Neural cell (in vitro differentiated cells): ENCODE measurements around the gene CCDC30.

Source experiments
- CTCF ChIP-seq: fragments of 450-650 bp; IDR thresholded peaks from 2 replicates; pipeline ENCODE4 v1.5.1; 2014; ENCODE audit warnings: antibody characterized with exemption, mild to moderate bottlenecking, moderate library complexity; ENCODE audit not compliant: poor library complexity, severe bottlenecking
- EP300 ChIP-seq: fragments of 450-650 bp; conservative IDR thresholded peaks from 2 replicates; pipeline ENCODE4 v1.6.1; 2014; ENCODE audit warnings: antibody characterized with exemption, mild to moderate bottlenecking, moderate library complexity; ENCODE audit not compliant: poor library complexity, severe bottlenecking
- EZH2 ChIP-seq: fragments of 200-600, 300-800 bp; shearing (Covaris generic), sonication (generic); IDR thresholded peaks from 2 replicates; pipeline ENCODE4 v1.6.1; 2014; ENCODE audit warnings: antibody characterized with exemption, low read length, borderline replicate concordance, mild to moderate bottlenecking; ENCODE audit not compliant: insufficient read depth, poor library complexity, severe bottlenecking
- MXI1 ChIP-seq: fragments of 450-650 bp; conservative IDR thresholded peaks from 2 replicates; pipeline ENCODE4 v1.6.1; 2014; ENCODE audit warnings: antibody characterized with exemption, mild to moderate bottlenecking; ENCODE audit not compliant: poor library complexity, severe bottlenecking
- POLR2AphosphoS5 ChIP-seq: IDR thresholded peaks from 2 replicates; pipeline ENCODE4 v1.6.1; 2012
- SMC3 ChIP-seq: fragments of 450-650 bp; conservative IDR thresholded peaks from 2 replicates; pipeline ENCODE4 v1.6.1; 2014; ENCODE audit warnings: antibody characterized with exemption, mild to moderate bottlenecking, moderate library complexity; ENCODE audit not compliant: poor library complexity
- TF ChIP-seq, protein P1 (sequence below): IDR thresholded peaks from 2 replicates; pipeline ENCODE4 v1.6.1; 2012; ENCODE audit warnings: borderline replicate concordance

- no peak for TF ChIP-seq CTCF
- no peak for TF ChIP-seq EZH2
- TF ChIP-seq, protein P1, sequence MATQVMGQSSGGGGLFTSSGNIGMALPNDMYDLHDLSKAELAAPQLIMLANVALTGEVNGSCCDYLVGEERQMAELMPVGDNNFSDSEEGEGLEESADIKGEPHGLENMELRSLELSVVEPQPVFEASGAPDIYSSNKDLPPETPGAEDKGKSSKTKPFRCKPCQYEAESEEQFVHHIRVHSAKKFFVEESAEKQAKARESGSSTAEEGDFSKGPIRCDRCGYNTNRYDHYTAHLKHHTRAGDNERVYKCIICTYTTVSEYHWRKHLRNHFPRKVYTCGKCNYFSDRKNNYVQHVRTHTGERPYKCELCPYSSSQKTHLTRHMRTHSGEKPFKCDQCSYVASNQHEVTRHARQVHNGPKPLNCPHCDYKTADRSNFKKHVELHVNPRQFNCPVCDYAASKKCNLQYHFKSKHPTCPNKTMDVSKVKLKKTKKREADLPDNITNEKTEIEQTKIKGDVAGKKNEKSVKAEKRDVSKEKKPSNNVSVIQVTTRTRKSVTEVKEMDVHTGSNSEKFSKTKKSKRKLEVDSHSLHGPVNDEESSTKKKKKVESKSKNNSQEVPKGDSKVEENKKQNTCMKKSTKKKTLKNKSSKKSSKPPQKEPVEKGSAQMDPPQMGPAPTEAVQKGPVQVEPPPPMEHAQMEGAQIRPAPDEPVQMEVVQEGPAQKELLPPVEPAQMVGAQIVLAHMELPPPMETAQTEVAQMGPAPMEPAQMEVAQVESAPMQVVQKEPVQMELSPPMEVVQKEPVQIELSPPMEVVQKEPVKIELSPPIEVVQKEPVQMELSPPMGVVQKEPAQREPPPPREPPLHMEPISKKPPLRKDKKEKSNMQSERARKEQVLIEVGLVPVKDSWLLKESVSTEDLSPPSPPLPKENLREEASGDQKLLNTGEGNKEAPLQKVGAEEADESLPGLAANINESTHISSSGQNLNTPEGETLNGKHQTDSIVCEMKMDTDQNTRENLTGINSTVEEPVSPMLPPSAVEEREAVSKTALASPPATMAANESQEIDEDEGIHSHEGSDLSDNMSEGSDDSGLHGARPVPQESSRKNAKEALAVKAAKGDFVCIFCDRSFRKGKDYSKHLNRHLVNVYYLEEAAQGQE: no peak
- TF ChIP-seq EP300: no peak
- no peak for TF ChIP-seq POLR2AphosphoS5
- TF ChIP-seq MXI1: no peak
- no peak for TF ChIP-seq SMC3
Observed at GRCh38 chr1:42620307-42620706, 157.2 kb downstream of the CCDC30 start.
